ENCODE results near the gene TOB1.

Gene TOB1

GRCh38 chr17:50818921-50819657, 47.1 kb downstream of the TOB1 start:
- no peak overlapping the region for H3K4me3 ChIP-seq (ENCODE audit: low read length)
- no peak for DNase-seq (ENCODE audit: low read depth)
- TF ChIP-seq CTCF (conservative IDR thresholded peaks at IDR 0.05; ENCODE audit: low read length): no peak

GRCh38 chr17:50818261-50818660, 47.9 kb downstream of the TOB1 start:
- no peak for DNase-seq (ENCODE audit: low read depth)
- TF ChIP-seq CTCF (conservative IDR thresholded peaks at IDR 0.05; ENCODE audit: low read length): no peak

GRCh38 chr17:50817838-50818237, 48.3 kb downstream of the TOB1 start:
- TF ChIP-seq CTCF (conservative IDR thresholded peaks at IDR 0.05; ENCODE audit: low read length): no peak
- no peak overlapping the region for H3K4me3 ChIP-seq (ENCODE audit: low read length)
- DNase-seq (ENCODE audit: low read depth): no peak

More at GRCh38 chr17:50818261-50818660, 47.9 kb downstream of the TOB1 start:
- no peak overlapping the region for H3K4me3 ChIP-seq (ENCODE audit: low read length)

- DNase-seq (ENCODE audit: low read depth): no peak
- no peak overlapping the region for H3K4me3 ChIP-seq (ENCODE audit: low read length)
- peak; percentile 64 for TF ChIP-seq CTCF (conservative IDR thresholded peaks at IDR 0.05; ENCODE audit: low read length)
Measured at GRCh38 chr17:50816771-50817751, 49.1 kb downstream of the TOB1 start.

- no peak for TF ChIP-seq CTCF (conservative IDR thresholded peaks at IDR 0.05; ENCODE audit: low read length)
- DNase-seq (ENCODE audit: low read depth): no peak
- no peak overlapping the region for H3K4me3 ChIP-seq (ENCODE audit: low read length)
Measured at GRCh38 chr17:50816271-50816670, 49.9 kb downstream of the TOB1 start.

GRCh38 chr17:50815400-50815799, 50.8 kb downstream of the TOB1 start:
- TF ChIP-seq CTCF (conservative IDR thresholded peaks at IDR 0.05; ENCODE audit: low read length): no peak
- DNase-seq (ENCODE audit: low read depth): no peak
- H3K4me3 ChIP-seq (ENCODE audit: low read length): no peak overlapping the region

Data from AG10803 (cell line).